Measurements from ENCODE around the gene DHRSX.
A peak's percentile ranks its signal among the peaks of the same experiment; 100 is the strongest.

The DHRSX gene
- 5.5 to 8.4 (median 8.1) reads per million in 3 donors for total RNA-seq

GRCh38 chrX:2500803-2501558, at the start of gene DHRSX, which contains the start of gene ZBED1:
TSS of gene DHRSX (minus strand) at chrX:2500976. CDS start at chrX:2500925, 51 bp downstream.
TSS of gene ZBED1 (minus strand) at chrX:2500976. CDS start at chrX:2490719, 10,257 bp downstream.
- peak; percentile 18 to 25 (median 19) for DNase-seq
- Histone ChIP-seq H3K9me3 (ENCODE audit: control insufficient read depth, low read length) (no peaks in the 10 kb centered on the region), H3K36me3 (ENCODE audit: control insufficient read depth, insufficient read depth, low read length) (no peaks in the 10 kb centered on the region)

GRCh38 chrX:2549876-2550275, 49.1 kb upstream of the DHRSX start:
- no peak for DNase-seq
- no peaks in the 10 kb centered on the region for H3K36me3 ChIP-seq (ENCODE audit: control insufficient read depth, insufficient read depth, low read length)
- H3K27ac ChIP-seq (ENCODE audit: insufficient read depth, low read length, poor library complexity, severe bottlenecking) = no peak overlapping the region
- H3K9me3 ChIP-seq (ENCODE audit: control insufficient read depth, low read length) = no peaks in the 10 kb centered on the region
- H3K27me3 ChIP-seq (replicated peaks; ENCODE audit: control insufficient read depth, insufficient read depth, low read length, poor library complexity, severe bottlenecking) = no peaks in the 10 kb centered on the region
- H3K4me3 ChIP-seq (ENCODE audit: insufficient read depth, low read depth, low read length, poor library complexity, severe bottlenecking) = no peak overlapping the region
- H3K4me1 ChIP-seq (ENCODE audit: control insufficient read depth, insufficient read depth, low read length, poor library complexity, severe bottlenecking) = no peaks in the 10 kb centered on the region

More at GRCh38 chrX:2500803-2501558, at the start of gene DHRSX, which contains the start of gene ZBED1:
- Histone ChIP-seq H3K4me3 (ENCODE audit: insufficient read depth, low read depth, low read length, poor library complexity, severe bottlenecking) (peak within 1 kb of the TSS; percentile 75), H3K4me1 (ENCODE audit: control insufficient read depth, insufficient read depth, low read length, poor library complexity, severe bottlenecking) (peaks cover 14% of the 10 kb centered on the region), H3K27ac (ENCODE audit: insufficient read depth, low read length, poor library complexity, severe bottlenecking) (peak within 1 kb of the TSS; percentile 57), H3K27me3 (replicated peaks; ENCODE audit: control insufficient read depth, insufficient read depth, low read length, poor library complexity, severe bottlenecking) (no peaks in the 10 kb centered on the region)

DNA sequence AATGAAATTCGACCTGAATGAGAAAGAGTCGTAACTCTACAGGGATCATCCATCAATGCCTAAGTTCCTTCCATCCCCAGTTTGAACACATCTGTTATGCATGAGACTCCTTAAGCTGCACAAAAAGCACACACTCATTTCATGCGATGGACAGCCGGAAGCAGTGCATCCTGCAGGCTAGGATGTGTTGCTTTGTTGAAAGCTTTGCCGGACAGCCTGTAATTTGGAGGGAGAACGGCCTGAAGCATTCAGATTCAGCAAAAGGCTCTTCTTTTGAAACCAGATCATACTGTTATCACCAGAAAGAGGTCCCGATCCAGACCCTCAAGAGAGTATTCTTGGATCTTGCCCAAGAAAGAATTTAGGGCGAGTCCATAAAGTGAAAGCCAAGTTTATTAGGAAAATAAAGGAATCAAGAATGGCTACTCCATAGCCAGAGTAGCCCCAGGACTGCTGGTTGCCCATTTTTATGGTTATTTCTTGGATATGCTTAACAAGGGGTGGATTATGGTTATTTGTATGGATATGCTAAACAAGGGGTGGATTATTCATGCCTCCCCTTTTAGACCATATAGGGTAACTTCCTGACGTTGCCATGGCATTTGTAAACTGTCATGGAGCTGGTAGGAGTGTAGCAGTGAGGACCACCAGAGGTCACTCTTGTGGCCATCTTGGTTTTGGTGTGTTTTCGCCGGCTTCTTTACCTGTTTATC, 48.1 kb upstream of the DHRSX start:
- H3K27me3 ChIP-seq (replicated peaks; ENCODE audit: control insufficient read depth, insufficient read depth, low read length, poor library complexity, severe bottlenecking) = no peaks in the 10 kb centered on the region
- no peak overlapping the region for H3K4me3 ChIP-seq (ENCODE audit: insufficient read depth, low read depth, low read length, poor library complexity, severe bottlenecking)
- H3K4me1 ChIP-seq (ENCODE audit: control insufficient read depth, insufficient read depth, low read length, poor library complexity, severe bottlenecking) = no peaks in the 10 kb centered on the region
- DNase-seq = no peak
- H3K9me3 ChIP-seq (ENCODE audit: control insufficient read depth, low read length) = no peaks in the 10 kb centered on the region
- H3K36me3 ChIP-seq (ENCODE audit: control insufficient read depth, insufficient read depth, low read length) = no peaks in the 10 kb centered on the region
- H3K27ac ChIP-seq (ENCODE audit: insufficient read depth, low read length, poor library complexity, severe bottlenecking) = no peak overlapping the region

GRCh38 chrX:2547736-2548135, 47.0 kb upstream of the DHRSX start:
- no peak overlapping the region for H3K27ac ChIP-seq (ENCODE audit: insufficient read depth, low read length, poor library complexity, severe bottlenecking)
- no peaks in the 10 kb centered on the region for H3K36me3 ChIP-seq (ENCODE audit: control insufficient read depth, insufficient read depth, low read length)
- no peak for DNase-seq
- no peaks in the 10 kb centered on the region for H3K4me1 ChIP-seq (ENCODE audit: control insufficient read depth, insufficient read depth, low read length, poor library complexity, severe bottlenecking)
- no peaks in the 10 kb centered on the region for H3K9me3 ChIP-seq (ENCODE audit: control insufficient read depth, low read length)
- H3K4me3 ChIP-seq (ENCODE audit: insufficient read depth, low read depth, low read length, poor library complexity, severe bottlenecking) = no peak overlapping the region
- H3K27me3 ChIP-seq (replicated peaks; ENCODE audit: control insufficient read depth, insufficient read depth, low read length, poor library complexity, severe bottlenecking) = no peaks in the 10 kb centered on the region

DNA sequence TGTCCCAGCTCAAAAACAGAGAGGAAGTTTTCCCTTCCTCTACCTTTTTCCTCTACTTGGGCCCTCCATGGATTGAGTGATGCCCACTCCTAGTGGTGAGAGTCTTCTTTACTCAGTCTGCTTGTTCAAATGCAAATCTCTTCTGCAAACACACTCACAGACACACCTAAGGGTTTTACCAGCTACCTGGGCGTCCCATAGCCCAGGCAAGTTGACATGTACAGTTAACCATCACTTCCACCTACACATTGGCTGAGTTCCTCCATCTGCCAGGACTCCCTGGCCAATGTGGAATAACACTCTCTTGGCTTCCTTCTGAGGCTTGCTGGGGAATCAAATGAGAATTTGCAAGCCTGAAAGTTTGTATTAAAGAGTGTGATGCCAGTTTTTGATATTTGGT, 45.7 kb upstream of the DHRSX start:
- no peaks in the 10 kb centered on the region for H3K36me3 ChIP-seq (ENCODE audit: control insufficient read depth, insufficient read depth, low read length)
- no peaks in the 10 kb centered on the region for H3K4me1 ChIP-seq (ENCODE audit: control insufficient read depth, insufficient read depth, low read length, poor library complexity, severe bottlenecking)
- H3K27ac ChIP-seq (ENCODE audit: insufficient read depth, low read length, poor library complexity, severe bottlenecking) = no peak overlapping the region
- no peaks in the 10 kb centered on the region for H3K9me3 ChIP-seq (ENCODE audit: control insufficient read depth, low read length)
- H3K27me3 ChIP-seq (replicated peaks; ENCODE audit: control insufficient read depth, insufficient read depth, low read length, poor library complexity, severe bottlenecking) = no peaks in the 10 kb centered on the region
- DNase-seq = no peak
- H3K4me3 ChIP-seq (ENCODE audit: insufficient read depth, low read depth, low read length, poor library complexity, severe bottlenecking) = no peak overlapping the region

- no peaks in the 10 kb centered on the region for H3K4me1 ChIP-seq (ENCODE audit: control insufficient read depth, insufficient read depth, low read length, poor library complexity, severe bottlenecking)
- no peak overlapping the region for H3K27ac ChIP-seq (ENCODE audit: insufficient read depth, low read length, poor library complexity, severe bottlenecking)
- DNase-seq = no peak
- no peak overlapping the region for H3K4me3 ChIP-seq (ENCODE audit: insufficient read depth, low read depth, low read length, poor library complexity, severe bottlenecking)
- no peaks in the 10 kb centered on the region for H3K36me3 ChIP-seq (ENCODE audit: control insufficient read depth, insufficient read depth, low read length)
- H3K27me3 ChIP-seq (replicated peaks; ENCODE audit: control insufficient read depth, insufficient read depth, low read length, poor library complexity, severe bottlenecking) = no peaks in the 10 kb centered on the region
- no peaks in the 10 kb centered on the region for H3K9me3 ChIP-seq (ENCODE audit: control insufficient read depth, low read length)
These were observed 44.4 kb upstream of the DHRSX start for GRCh38 chrX:2545144-2545543.

GRCh38 chrX:2542826-2543521, 42.2 kb upstream of the DHRSX start:
- Histone ChIP-seq H3K4me1 (ENCODE audit: control insufficient read depth, insufficient read depth, low read length, poor library complexity, severe bottlenecking) (no peaks in the 10 kb centered on the region), H3K27ac (ENCODE audit: insufficient read depth, low read length, poor library complexity, severe bottlenecking) (no peak overlapping the region), H3K27me3 (replicated peaks; ENCODE audit: control insufficient read depth, insufficient read depth, low read length, poor library complexity, severe bottlenecking) (no peaks in the 10 kb centered on the region), H3K4me3 (ENCODE audit: insufficient read depth, low read depth, low read length, poor library complexity, severe bottlenecking) (no peak overlapping the region), H3K9me3 (ENCODE audit: control insufficient read depth, low read length) (no peaks in the 10 kb centered on the region), H3K36me3 (ENCODE audit: control insufficient read depth, insufficient read depth, low read length) (no peaks in the 10 kb centered on the region)
- no peak for DNase-seq

GRCh38 chrX:2541603-2542002, 40.8 kb upstream of the DHRSX start:
- Histone ChIP-seq H3K4me1 (ENCODE audit: control insufficient read depth, insufficient read depth, low read length, poor library complexity, severe bottlenecking) (no peaks in the 10 kb centered on the region), H3K27ac (ENCODE audit: insufficient read depth, low read length, poor library complexity, severe bottlenecking) (no peak overlapping the region), H3K27me3 (replicated peaks; ENCODE audit: control insufficient read depth, insufficient read depth, low read length, poor library complexity, severe bottlenecking) (no peaks in the 10 kb centered on the region), H3K36me3 (ENCODE audit: control insufficient read depth, insufficient read depth, low read length) (no peaks in the 10 kb centered on the region), H3K4me3 (ENCODE audit: insufficient read depth, low read depth, low read length, poor library complexity, severe bottlenecking) (no peak overlapping the region), H3K9me3 (ENCODE audit: control insufficient read depth, low read length) (no peaks in the 10 kb centered on the region)
- no peak for DNase-seq

GRCh38 chrX:2540426-2540947, 39.7 kb upstream of the DHRSX start:
- Histone ChIP-seq H3K9me3 (ENCODE audit: control insufficient read depth, low read length) (no peaks in the 10 kb centered on the region), H3K27me3 (replicated peaks; ENCODE audit: control insufficient read depth, insufficient read depth, low read length, poor library complexity, severe bottlenecking) (no peaks in the 10 kb centered on the region), H3K36me3 (ENCODE audit: control insufficient read depth, insufficient read depth, low read length) (no peaks in the 10 kb centered on the region), H3K27ac (ENCODE audit: insufficient read depth, low read length, poor library complexity, severe bottlenecking) (no peak overlapping the region), H3K4me1 (ENCODE audit: control insufficient read depth, insufficient read depth, low read length, poor library complexity, severe bottlenecking) (no peaks in the 10 kb centered on the region), H3K4me3 (ENCODE audit: insufficient read depth, low read depth, low read length, poor library complexity, severe bottlenecking) (no peak overlapping the region)
- DNase-seq = no peak
